BJ (cell line): Measurements from ENCODE around the gene PRKCA. TPM values are rescaled to one million over a fixed set of nuclear protein-coding genes. Genes with fewer than 3 reads are reported as not detected.

Experiments used
- CTCF ChIA-PET: fragments of 350-600 bp; formaldehyde crosslinking; extraction: SDS; loops from one replicate; lab custom pipeline; 2021; ENCODE audit warnings: antibody characterized with exemption, inconsistent platforms; lab: Yijun Ruan, JAX
- POLR2A ChIA-PET: fragments of 300-600 bp; sonication (Branson Sonifier 250); formaldehyde crosslinking; extraction: SDS; loops from one replicate; lab custom pipeline; 2021; ENCODE audit warnings: antibody characterized with exemption; lab: Charles Lee
- DNase-seq: peaks from one replicate; pipeline ENCODE4 v3.0.0-alpha.2; 2011; ENCODE audit warnings: low read depth
- H3K27me3 ChIP-seq: 2 replicates; pipeline ENCODE4 v1.6.0; 2011; ENCODE audit warnings: low read length; ENCODE audit not compliant: control insufficient read depth, insufficient read depth
- H3K36me3 ChIP-seq: 2 replicates; pipeline ENCODE4 v1.5.1; 2011; ENCODE audit warnings: low read length; ENCODE audit not compliant: control insufficient read depth, insufficient read depth
- H3K4me3 ChIP-seq: 2 replicates; pipeline ENCODE4 v1.5.1; 2011; ENCODE audit warnings: low read depth, mild to moderate bottlenecking, control low read depth, low read length
- polyA plus RNA-seq: library from polyadenylated mRNA; depleted of rRNA; stranded (reverse); fragments of >200 nt; gene quantifications from 2 replicates; pipeline ENCODE4 v1.2.3, GENCODE V29; 2011
- TF ChIP-seq, protein P1 (sequence below): IDR thresholded peaks from 2 replicates; pipeline ENCODE4 v1.5.1; 2011; ENCODE audit warnings: low read depth, mild to moderate bottlenecking, control low read depth, inconsistent platforms, low read length, moderate library complexity; ENCODE audit not compliant: insufficient read depth

Gene PRKCA
- polyA plus RNA-seq, 1 experiment = 38.7 TPM

DNA sequence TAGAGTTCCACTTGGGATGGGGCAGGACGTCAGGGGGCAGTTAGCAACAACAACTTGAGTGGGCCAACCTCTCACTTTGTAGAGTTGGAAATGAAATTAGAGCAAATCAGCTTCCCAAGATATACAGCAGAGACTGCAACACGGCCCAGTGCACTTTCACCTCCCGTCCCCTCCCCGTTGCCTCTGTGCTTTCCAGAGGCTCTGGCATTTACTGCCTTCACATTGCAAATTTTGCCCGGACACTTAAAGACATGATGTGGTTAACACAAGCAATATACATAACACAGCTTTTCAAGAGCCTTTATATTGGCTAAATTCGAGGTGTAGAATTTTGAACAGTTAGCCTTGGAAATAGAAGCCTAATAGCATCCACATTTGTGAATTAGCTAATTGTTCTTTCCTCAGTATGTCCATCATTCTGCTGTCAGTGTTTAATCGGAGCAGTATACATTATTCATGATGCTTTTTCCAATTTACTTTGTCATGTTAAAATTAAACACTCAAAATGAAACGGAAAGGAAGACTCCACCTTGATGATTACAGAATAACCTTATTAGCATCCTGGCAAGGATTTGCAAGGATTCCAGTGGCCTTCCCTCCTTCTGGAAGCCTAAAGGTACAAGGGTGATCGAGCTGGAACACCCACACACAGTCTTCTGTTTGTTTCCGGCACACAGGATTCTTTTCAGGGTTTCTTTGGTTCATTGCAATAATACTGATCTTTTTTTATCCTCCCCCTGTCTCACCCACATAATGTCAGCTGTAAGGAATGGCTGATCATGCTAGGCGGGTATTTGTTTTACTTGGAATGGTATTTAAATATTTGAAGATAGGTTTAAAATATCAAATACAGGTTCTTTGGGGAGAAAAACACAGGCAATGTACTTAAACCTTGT lies 341.6 kb downstream of the PRKCA start:
- TF ChIP-seq, protein P1, sequence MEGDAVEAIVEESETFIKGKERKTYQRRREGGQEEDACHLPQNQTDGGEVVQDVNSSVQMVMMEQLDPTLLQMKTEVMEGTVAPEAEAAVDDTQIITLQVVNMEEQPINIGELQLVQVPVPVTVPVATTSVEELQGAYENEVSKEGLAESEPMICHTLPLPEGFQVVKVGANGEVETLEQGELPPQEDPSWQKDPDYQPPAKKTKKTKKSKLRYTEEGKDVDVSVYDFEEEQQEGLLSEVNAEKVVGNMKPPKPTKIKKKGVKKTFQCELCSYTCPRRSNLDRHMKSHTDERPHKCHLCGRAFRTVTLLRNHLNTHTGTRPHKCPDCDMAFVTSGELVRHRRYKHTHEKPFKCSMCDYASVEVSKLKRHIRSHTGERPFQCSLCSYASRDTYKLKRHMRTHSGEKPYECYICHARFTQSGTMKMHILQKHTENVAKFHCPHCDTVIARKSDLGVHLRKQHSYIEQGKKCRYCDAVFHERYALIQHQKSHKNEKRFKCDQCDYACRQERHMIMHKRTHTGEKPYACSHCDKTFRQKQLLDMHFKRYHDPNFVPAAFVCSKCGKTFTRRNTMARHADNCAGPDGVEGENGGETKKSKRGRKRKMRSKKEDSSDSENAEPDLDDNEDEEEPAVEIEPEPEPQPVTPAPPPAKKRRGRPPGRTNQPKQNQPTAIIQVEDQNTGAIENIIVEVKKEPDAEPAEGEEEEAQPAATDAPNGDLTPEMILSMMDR = no peak
- CTCF ChIA-PET = interaction anchor here (0.9 to 1.6 kb wide), 2 partner anchors 10 to 35 kb away, joined by 3 to 5 read pairs; no protein-coding TSS in a partner anchor
- Histone ChIP-seq H3K4me3 (no peak overlapping the region), H3K36me3 (peaks cover 10% of the 10 kb centered on the region), H3K27me3 (no peaks in the 10 kb centered on the region)
- POLR2A ChIA-PET = no interaction called here
- DNase-seq = no peak

DNA sequence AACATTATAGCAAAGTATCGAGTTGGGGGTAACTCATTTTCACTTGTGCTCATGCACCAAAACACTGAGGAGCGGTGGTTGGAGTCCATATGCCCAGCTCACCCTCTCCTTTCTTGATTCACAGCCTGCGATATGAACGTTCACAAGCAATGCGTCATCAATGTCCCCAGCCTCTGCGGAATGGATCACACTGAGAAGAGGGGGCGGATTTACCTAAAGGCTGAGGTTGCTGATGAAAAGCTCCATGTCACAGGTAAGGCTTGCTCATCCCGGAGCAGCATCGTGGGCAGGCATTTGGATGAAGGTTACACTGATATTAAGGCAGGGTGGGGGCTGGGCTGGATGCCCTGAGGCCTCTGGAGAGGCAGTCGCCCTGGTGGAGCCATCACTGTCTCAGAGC lies 342.8 kb downstream of the PRKCA start:
- Histone ChIP-seq H3K36me3 (peaks cover 10% of the 10 kb centered on the region), H3K4me3 (no peak overlapping the region), H3K27me3 (no peaks in the 10 kb centered on the region)
- no peak for DNase-seq
- ChIA-PET CTCF (interaction anchor here (0.6 to 0.9 kb wide), 4 partner anchors 8 to 387 kb away, joined by 3 to 5 read pairs (median 3); no protein-coding TSS in a partner anchor), POLR2A (no interaction called here)
- TF ChIP-seq, protein P1 = no peak

DNA sequence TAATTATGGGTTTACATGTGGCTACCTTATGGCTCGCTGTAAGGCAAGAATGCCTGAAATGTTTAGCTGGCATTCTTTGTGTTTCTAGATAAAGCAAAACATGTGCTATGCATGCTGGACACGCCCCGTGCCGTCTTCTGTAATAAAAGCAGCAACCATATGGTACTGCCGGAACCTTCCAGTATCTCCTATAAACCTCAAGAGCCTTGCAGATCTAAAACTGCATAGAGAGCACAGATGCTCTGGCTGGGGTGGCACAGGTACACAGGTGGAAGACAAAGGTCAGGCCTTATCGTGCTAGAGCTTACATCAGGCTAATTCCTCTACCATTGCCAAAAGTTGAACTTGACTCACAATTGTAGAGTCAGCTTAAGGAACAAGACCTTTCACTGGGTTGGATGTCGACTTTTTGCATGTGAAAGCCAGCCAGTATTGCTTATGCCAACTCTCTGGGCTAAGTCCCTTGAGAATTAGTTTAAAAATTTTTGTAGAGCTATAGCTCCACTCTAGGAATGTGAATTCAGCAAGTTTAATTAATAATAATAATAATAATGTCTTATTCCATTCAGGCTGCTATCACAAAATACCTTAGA lies 345.1 kb downstream of the PRKCA start:
- no peak for DNase-seq
- Histone ChIP-seq H3K27me3 (no peaks in the 10 kb centered on the region), H3K4me3 (no peak overlapping the region), H3K36me3 (peaks cover 12% of the 10 kb centered on the region)
- CTCF ChIA-PET = interaction anchor here (1.5 kb wide), 1 partner anchor 18 kb away, joined by 3 read pairs; no protein-coding TSS in a partner anchor
- POLR2A ChIA-PET = no interaction called here
- TF ChIP-seq, protein P1 = no peak

GRCh38 chr17:66649818-66650543 lies 347.6 kb downstream of the PRKCA start:
- ChIA-PET CTCF (interaction anchor here (0.8 kb wide), 1 partner anchor 27 kb away, joined by 3 read pairs; no protein-coding TSS in a partner anchor), POLR2A (no interaction called here)
- TF ChIP-seq, protein P1 = no peak
- no peak for DNase-seq
- H3K27me3 ChIP-seq = no peaks in the 10 kb centered on the region
- peaks cover 12% of the 10 kb centered on the region for H3K36me3 ChIP-seq
- no peak overlapping the region for H3K4me3 ChIP-seq
